T-helper 1 cell treated with Interleukin-12 subunit alpha and Interleukin-12 subunit beta and Interleukin-4 antibody, amounts not matched to agents 30 μg/mL and 1 μg/mL, for 36 hours (primary cell): Measurements from ENCODE around the gene UTP11.

Experiments used
- H3K27ac Mint-ChIP-seq: one replicate; pipeline ENCODE4 v1.8.0; 2021; ENCODE audit warnings: mild to moderate bottlenecking, mixed read lengths
- H3K27me3 Mint-ChIP-seq: one replicate; pipeline ENCODE4 v1.8.0; 2021; ENCODE audit warnings: low read depth, mixed read lengths
- H3K36me3 Mint-ChIP-seq: one replicate; pipeline ENCODE4 v1.8.0; 2021; ENCODE audit warnings: low read depth, mixed read lengths
- H3K4me1 Mint-ChIP-seq: one replicate; pipeline ENCODE4 v1.8.0; 2021; ENCODE audit warnings: low read depth, mixed read lengths
- H3K4me3 Mint-ChIP-seq: one replicate; pipeline ENCODE4 v1.8.0; 2021; ENCODE audit warnings: mild to moderate bottlenecking, moderate library complexity, mixed read lengths
- H3K9me3 Mint-ChIP-seq: one replicate; pipeline ENCODE4 v1.8.0; 2021; ENCODE audit warnings: mixed read lengths

The UTP11 gene

GRCh38 chr1:38060498-38060897 is 48.0 kb downstream of the UTP11 start:
- peaks cover 10% of the 10 kb centered on the region for H3K27me3 Mint-ChIP-seq
- no peak overlapping the region for H3K4me3 Mint-ChIP-seq
- H3K36me3 Mint-ChIP-seq = no peaks in the 10 kb centered on the region
- H3K9me3 Mint-ChIP-seq = no peaks in the 10 kb centered on the region
- H3K4me1 Mint-ChIP-seq = no peaks in the 10 kb centered on the region
- H3K27ac Mint-ChIP-seq = no peak overlapping the region

GRCh38 chr1:38061290-38061689 is 48.8 kb downstream of the UTP11 start:
- H3K36me3 Mint-ChIP-seq = no peaks in the 10 kb centered on the region
- no peaks in the 10 kb centered on the region for H3K9me3 Mint-ChIP-seq
- no peak overlapping the region for H3K27ac Mint-ChIP-seq
- H3K4me3 Mint-ChIP-seq = no peak overlapping the region
- H3K27me3 Mint-ChIP-seq = peaks cover 4% of the 10 kb centered on the region
- no peaks in the 10 kb centered on the region for H3K4me1 Mint-ChIP-seq

GRCh38 chr1:38061883-38062328 is 49.4 kb downstream of the UTP11 start:
- H3K9me3 Mint-ChIP-seq = no peaks in the 10 kb centered on the region
- no peak overlapping the region for H3K27ac Mint-ChIP-seq
- H3K4me3 Mint-ChIP-seq = no peak overlapping the region
- peaks cover 4% of the 10 kb centered on the region for H3K27me3 Mint-ChIP-seq
- no peaks in the 10 kb centered on the region for H3K36me3 Mint-ChIP-seq
- no peaks in the 10 kb centered on the region for H3K4me1 Mint-ChIP-seq

GRCh38 chr1:38062361-38063288 is 50.1 kb downstream of the UTP11 start:
- Mint-ChIP-seq H3K4me3 (no peak overlapping the region), H3K4me1 (no peaks in the 10 kb centered on the region), H3K27me3 (peaks cover 9% of the 10 kb centered on the region), H3K27ac (no peak overlapping the region), H3K9me3 (no peaks in the 10 kb centered on the region), H3K36me3 (no peaks in the 10 kb centered on the region)

- no peaks in the 10 kb centered on the region for H3K4me1 Mint-ChIP-seq
- peaks cover 12% of the 10 kb centered on the region for H3K27me3 Mint-ChIP-seq
- no peak overlapping the region for H3K27ac Mint-ChIP-seq
- H3K4me3 Mint-ChIP-seq = no peak overlapping the region
- no peaks in the 10 kb centered on the region for H3K9me3 Mint-ChIP-seq
- no peaks in the 10 kb centered on the region for H3K36me3 Mint-ChIP-seq
These were observed 51.1 kb downstream of the UTP11 start for GRCh38 chr1:38063616-38064015.

GRCh38 chr1:38064197-38064903 is 51.8 kb downstream of the UTP11 start:
- H3K4me1 Mint-ChIP-seq = no peaks in the 10 kb centered on the region

GRCh38 chr1:38068220-38068979 is 55.9 kb downstream of the UTP11 start:
- Mint-ChIP-seq H3K4me3 (no peak overlapping the region), H3K27ac (no peak overlapping the region), H3K36me3 (no peaks in the 10 kb centered on the region), H3K4me1 (no peaks in the 10 kb centered on the region), H3K9me3 (no peaks in the 10 kb centered on the region), H3K27me3 (peaks cover 21% of the 10 kb centered on the region)

More at GRCh38 chr1:38064197-38064903, 51.8 kb downstream of the UTP11 start:
- H3K27ac Mint-ChIP-seq = no peak overlapping the region
- H3K27me3 Mint-ChIP-seq = peaks cover 12% of the 10 kb centered on the region
- no peaks in the 10 kb centered on the region for H3K36me3 Mint-ChIP-seq
- H3K9me3 Mint-ChIP-seq = no peaks in the 10 kb centered on the region
- no peak overlapping the region for H3K4me3 Mint-ChIP-seq

- Mint-ChIP-seq H3K4me1 (no peaks in the 10 kb centered on the region), H3K4me3 (no peak overlapping the region), H3K9me3 (no peaks in the 10 kb centered on the region), H3K27me3 (peaks cover 21% of the 10 kb centered on the region), H3K36me3 (no peaks in the 10 kb centered on the region), H3K27ac (no peak overlapping the region)
These were observed 56.4 kb downstream of the UTP11 start for GRCh38 chr1:38068980-38069340.

GRCh38 chr1:38071312-38072256 is 59.0 kb downstream of the UTP11 start:
- no peak overlapping the region for H3K4me3 Mint-ChIP-seq
- peaks cover 21% of the 10 kb centered on the region for H3K27me3 Mint-ChIP-seq
- no peaks in the 10 kb centered on the region for H3K9me3 Mint-ChIP-seq
- H3K27ac Mint-ChIP-seq = no peak overlapping the region
- H3K36me3 Mint-ChIP-seq = no peaks in the 10 kb centered on the region
- no peaks in the 10 kb centered on the region for H3K4me1 Mint-ChIP-seq

GRCh38 chr1:38072858-38073257 is 60.3 kb downstream of the UTP11 start:
- H3K4me3 Mint-ChIP-seq = no peak overlapping the region
- peaks cover 16% of the 10 kb centered on the region for H3K27me3 Mint-ChIP-seq
- no peak overlapping the region for H3K27ac Mint-ChIP-seq
- no peaks in the 10 kb centered on the region for H3K9me3 Mint-ChIP-seq
- no peaks in the 10 kb centered on the region for H3K36me3 Mint-ChIP-seq
- no peaks in the 10 kb centered on the region for H3K4me1 Mint-ChIP-seq

GRCh38 chr1:38073534-38074301 is 61.2 kb downstream of the UTP11 start:
- no peak overlapping the region for H3K27ac Mint-ChIP-seq
- no peaks in the 10 kb centered on the region for H3K4me1 Mint-ChIP-seq
- H3K9me3 Mint-ChIP-seq = no peaks in the 10 kb centered on the region
- H3K27me3 Mint-ChIP-seq = peaks cover 14% of the 10 kb centered on the region
- H3K4me3 Mint-ChIP-seq = no peak overlapping the region
- H3K36me3 Mint-ChIP-seq = no peaks in the 10 kb centered on the region

GRCh38 chr1:38074302-38074677 is 61.8 kb downstream of the UTP11 start:
- H3K27me3 Mint-ChIP-seq = peaks cover 14% of the 10 kb centered on the region
- no peaks in the 10 kb centered on the region for H3K4me1 Mint-ChIP-seq
- no peaks in the 10 kb centered on the region for H3K36me3 Mint-ChIP-seq
- no peak overlapping the region for H3K4me3 Mint-ChIP-seq
- H3K9me3 Mint-ChIP-seq = no peaks in the 10 kb centered on the region
- H3K27ac Mint-ChIP-seq = no peak overlapping the region
